GM10266 (cell line): Measurements from ENCODE around the gene ADD1.

Source experiments
- DNase-seq: peaks from one replicate; pipeline ENCODE4 v3.0.0; 2012; ENCODE audit errors: extremely low spot score
- CTCF ChIP-seq: IDR thresholded peaks from 2 replicates; pipeline ENCODE4 v1.5.1; 2012; ENCODE audit warnings: mild to moderate bottlenecking, low read depth; ENCODE audit not compliant: control insufficient read depth, insufficient read depth; ENCODE audit errors: missing control alignments

Gene ADD1

GRCh38 chr4:2923141-2923551 is 79.5 kb downstream of the ADD1 start:
- TF ChIP-seq CTCF: no peak
- DNase-seq: no peak

GRCh38 chr4:2923668-2924173 is 80.1 kb downstream of the ADD1 start:
- no peak for TF ChIP-seq CTCF
- DNase-seq: no peak

- no peak for TF ChIP-seq CTCF
Measured at GRCh38 chr4:2924286-2924685, 80.6 kb downstream of the ADD1 start.

GRCh38 chr4:2924765-2925301 is 81.2 kb downstream of the ADD1 start:
- no peak for TF ChIP-seq CTCF

More at GRCh38 chr4:2924286-2924685, 80.6 kb downstream of the ADD1 start:
- no peak for DNase-seq

GRCh38 chr4:2925496-2925895 is 81.9 kb downstream of the ADD1 start:
- DNase-seq: no peak
- no peak for TF ChIP-seq CTCF

More at GRCh38 chr4:2924765-2925301, 81.2 kb downstream of the ADD1 start:
- no peak for DNase-seq

- no peak for DNase-seq
- no peak for TF ChIP-seq CTCF
Measured at GRCh38 chr4:2925931-2926860, 82.6 kb downstream of the ADD1 start.
